ENCODE data around the gene IL10.
A peak's percentile ranks its signal among the peaks of the same experiment; 100 is the strongest.

IL10 gene
- long read RNA-seq, result 0 reads

GRCh38 chr1:206772243-206772937 lies at the start of gene IL10:
IL10 (minus strand) TSS chr1:206772494; CDS start chr1:206772435, 59 bp downstream.
- H3K4me3 ChIP-seq (replicated peaks; ENCODE audit: insufficient read depth, low read length), result no peak within 1 kb of the TSS
- peak in 1 of 2 experiments; percentile 59 for DNase-seq (ENCODE audit: low read depth in 1 of 2, low spot score in 1 of 2)
- H3K27me3 ChIP-seq (ENCODE audit: insufficient read depth, poor library complexity, severe bottlenecking), result no peaks in the 10 kb centered on the region
- no peak for TF ChIP-seq CTCF (IDR thresholded peaks at IDR 0.05; ENCODE audit: insufficient read depth, low read length)
- no peak within 1 kb of the TSS for H3K27ac ChIP-seq (replicated peaks)

DNA sequence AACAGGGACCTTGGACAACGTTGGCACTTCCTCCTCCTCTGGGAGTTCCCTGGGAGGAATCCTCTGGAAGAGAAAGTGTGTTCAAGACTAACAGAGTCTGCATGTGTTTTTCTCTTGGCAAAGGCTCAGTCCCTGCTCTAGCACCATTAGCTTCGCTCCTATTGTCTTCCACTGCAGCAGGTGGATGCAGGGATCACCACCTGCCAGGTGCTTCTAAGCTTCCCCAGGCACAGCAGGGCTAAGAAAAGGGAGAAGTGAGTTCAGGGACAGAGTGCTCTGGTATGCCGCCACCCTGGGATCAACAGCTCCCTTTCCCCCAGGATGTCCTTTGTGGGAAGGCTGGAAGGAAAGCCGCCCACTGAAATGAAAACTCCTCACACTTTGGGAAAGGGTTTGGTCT lies 49.2 kb upstream of the IL10 start:
- no peak overlapping the region for H3K27ac ChIP-seq (replicated peaks)
- no peak for TF ChIP-seq GABPA (IDR thresholded peaks at IDR 0.05; ENCODE audit: low read depth)
- no peak for TF ChIP-seq POLR2AphosphoS5 (IDR thresholded peaks at IDR 0.05; ENCODE audit: low read depth)
- TF ChIP-seq SPI1 (IDR thresholded peaks at IDR 0.05; ENCODE audit: borderline replicate concordance, low read depth), result no peak
- TF ChIP-seq CTCF (IDR thresholded peaks at IDR 0.05; ENCODE audit: insufficient read depth, low read length), result no peak
- TF ChIP-seq, protein P1, sequence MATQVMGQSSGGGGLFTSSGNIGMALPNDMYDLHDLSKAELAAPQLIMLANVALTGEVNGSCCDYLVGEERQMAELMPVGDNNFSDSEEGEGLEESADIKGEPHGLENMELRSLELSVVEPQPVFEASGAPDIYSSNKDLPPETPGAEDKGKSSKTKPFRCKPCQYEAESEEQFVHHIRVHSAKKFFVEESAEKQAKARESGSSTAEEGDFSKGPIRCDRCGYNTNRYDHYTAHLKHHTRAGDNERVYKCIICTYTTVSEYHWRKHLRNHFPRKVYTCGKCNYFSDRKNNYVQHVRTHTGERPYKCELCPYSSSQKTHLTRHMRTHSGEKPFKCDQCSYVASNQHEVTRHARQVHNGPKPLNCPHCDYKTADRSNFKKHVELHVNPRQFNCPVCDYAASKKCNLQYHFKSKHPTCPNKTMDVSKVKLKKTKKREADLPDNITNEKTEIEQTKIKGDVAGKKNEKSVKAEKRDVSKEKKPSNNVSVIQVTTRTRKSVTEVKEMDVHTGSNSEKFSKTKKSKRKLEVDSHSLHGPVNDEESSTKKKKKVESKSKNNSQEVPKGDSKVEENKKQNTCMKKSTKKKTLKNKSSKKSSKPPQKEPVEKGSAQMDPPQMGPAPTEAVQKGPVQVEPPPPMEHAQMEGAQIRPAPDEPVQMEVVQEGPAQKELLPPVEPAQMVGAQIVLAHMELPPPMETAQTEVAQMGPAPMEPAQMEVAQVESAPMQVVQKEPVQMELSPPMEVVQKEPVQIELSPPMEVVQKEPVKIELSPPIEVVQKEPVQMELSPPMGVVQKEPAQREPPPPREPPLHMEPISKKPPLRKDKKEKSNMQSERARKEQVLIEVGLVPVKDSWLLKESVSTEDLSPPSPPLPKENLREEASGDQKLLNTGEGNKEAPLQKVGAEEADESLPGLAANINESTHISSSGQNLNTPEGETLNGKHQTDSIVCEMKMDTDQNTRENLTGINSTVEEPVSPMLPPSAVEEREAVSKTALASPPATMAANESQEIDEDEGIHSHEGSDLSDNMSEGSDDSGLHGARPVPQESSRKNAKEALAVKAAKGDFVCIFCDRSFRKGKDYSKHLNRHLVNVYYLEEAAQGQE (IDR thresholded peaks at IDR 0.05; ENCODE audit: insufficient replicate concordance, low read depth), result no peak
- H3K4me3 ChIP-seq (replicated peaks; ENCODE audit: insufficient read depth, low read length), result no peak overlapping the region
- DNase-seq (ENCODE audit: low read depth in 1 of 2, low spot score in 1 of 2), result no peak
- H3K27me3 ChIP-seq (ENCODE audit: insufficient read depth, poor library complexity, severe bottlenecking), result no peaks in the 10 kb centered on the region

DNA sequence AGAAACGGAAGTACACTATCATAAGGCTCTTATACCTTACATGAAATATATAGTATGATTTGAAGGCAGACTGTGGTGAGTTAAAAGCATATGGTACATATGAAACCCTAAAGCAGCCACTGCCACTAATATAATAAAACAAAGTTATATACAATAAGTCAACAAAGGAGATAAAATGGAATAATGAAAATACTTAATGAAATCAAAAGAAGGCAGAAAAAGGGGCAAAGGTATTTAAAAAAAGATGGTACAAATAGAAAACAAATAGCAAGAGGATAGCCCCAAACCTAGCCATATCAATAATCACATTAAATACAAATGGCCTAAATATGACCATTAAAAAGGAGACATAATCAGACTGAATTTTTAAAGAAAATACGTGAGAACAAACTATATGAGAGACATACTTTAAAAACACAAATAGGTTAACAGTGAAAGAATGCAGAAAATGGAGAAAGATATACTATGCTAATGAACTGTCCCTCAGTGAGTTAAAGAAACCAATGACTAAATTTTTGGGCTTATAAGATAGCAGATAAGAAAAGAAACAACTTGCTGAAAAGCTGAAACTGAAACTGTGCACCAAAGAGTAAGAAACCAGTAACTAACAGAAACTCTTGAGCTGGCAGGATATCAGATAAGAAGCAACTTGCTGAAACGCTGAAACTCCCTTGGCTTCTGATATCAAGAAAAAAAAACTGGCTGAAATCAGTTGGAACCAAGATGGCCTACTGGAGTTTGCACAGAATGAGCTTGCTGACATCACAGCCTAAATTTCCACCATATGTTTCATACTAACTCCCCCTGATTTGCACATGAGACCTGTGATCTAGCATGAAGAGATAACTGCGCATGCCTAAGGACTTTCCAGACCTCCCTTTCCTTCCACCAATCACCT lies 44.3 kb upstream of the IL10 start:
- Histone ChIP-seq H3K27ac (replicated peaks) (no peak overlapping the region), H3K4me3 (replicated peaks; ENCODE audit: insufficient read depth, low read length) (no peak overlapping the region), H3K27me3 (ENCODE audit: insufficient read depth, poor library complexity, severe bottlenecking) (no peaks in the 10 kb centered on the region)
- TF ChIP-seq CTCF (IDR thresholded peaks at IDR 0.05; ENCODE audit: insufficient read depth, low read length), result no peak
- TF ChIP-seq, protein P1 (IDR thresholded peaks at IDR 0.05; ENCODE audit: insufficient replicate concordance, low read depth), result no peak
- no peak for TF ChIP-seq POLR2AphosphoS5 (IDR thresholded peaks at IDR 0.05; ENCODE audit: low read depth)
- no peak for TF ChIP-seq SPI1 (IDR thresholded peaks at IDR 0.05; ENCODE audit: borderline replicate concordance, low read depth)
- TF ChIP-seq GABPA (IDR thresholded peaks at IDR 0.05; ENCODE audit: low read depth), result no peak
- DNase-seq (ENCODE audit: low read depth in 1 of 2, low spot score in 1 of 2), result no peak

Data from HL-60 (cell line).